HG02852 (cell line): Measurements from ENCODE around the gene SPEG.

Experiments used
- ATAC-seq: cut with Tn5 transposase; IDR thresholded peaks from one replicate; pipeline ENCODE4 v1.9.1; 2021; ENCODE audit warnings: mild to moderate bottlenecking, moderate library complexity; ENCODE audit not compliant: unreplicated experiment

The SPEG gene

DNA sequence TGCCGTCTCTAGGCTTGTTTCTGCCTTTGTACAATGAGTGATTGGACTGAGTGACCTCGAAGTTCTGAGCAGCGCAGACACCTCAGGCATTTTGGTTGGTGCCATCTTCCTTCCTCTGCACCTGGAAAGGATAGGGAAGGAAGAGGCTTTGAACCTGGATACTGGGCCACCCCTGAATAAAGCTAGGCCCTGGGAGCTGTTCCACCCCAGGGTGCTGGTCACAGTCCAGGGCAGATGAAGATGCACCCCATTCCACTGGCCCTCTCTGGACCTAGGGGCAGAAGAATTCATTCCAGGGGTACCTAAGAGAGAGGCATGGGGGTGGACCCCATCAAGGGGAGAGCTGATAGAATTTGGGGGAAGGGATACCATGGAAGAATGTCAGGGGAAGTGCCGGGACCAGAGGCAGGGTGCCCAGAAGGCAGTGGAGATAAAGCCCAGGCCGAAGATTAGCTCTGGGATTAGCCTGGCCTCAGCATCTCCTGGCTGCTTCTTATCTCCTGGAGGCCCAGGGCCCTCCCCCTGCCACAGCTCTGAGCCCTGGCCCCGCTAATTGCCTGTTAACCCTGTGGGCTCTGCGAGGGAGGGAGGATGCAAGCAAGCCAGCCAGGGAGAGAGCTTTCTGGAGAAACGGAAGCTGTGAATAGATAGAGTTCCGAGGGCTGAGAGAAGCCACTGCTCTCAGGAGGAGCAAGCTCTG lies 91.0 kb downstream of the SPEG start:
- no peak for ATAC-seq

DNA sequence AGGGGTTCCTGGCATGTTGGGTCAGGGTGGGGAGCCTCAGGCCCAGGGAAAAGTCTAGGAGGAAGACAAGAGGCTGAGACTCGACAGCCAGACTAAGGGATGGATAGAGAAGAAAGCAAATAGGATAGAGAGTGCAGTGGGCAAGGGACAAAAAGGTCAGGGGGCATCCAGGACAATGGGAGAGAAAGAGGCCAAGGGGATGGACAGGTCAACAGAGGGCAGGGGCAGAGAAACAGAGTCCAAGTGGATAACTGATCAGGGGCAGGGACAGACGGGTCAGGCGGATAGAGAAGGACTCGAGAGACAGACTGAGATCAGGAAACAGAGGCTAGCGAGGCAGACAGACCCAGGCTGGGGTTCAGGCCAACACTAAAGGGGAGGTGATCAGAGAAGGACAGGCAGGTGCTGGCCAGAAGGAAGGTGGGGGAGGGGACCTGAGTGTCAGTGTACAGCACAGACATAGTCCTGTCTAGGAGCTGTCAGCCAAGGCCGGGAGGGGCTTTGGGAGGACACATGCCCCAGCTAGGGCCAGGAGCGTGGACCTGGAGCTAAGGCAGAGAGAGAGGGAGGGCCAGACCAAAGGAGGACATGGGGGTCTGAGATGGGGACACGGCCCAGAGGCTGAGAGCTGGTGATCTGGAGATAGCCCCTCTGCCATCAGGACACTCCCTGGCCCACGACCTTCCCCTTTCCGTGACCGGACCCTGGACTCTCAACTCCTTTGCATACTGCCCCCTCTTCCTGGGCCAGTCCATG lies 91.9 kb downstream of the SPEG start:
- no peak for ATAC-seq

- no peak for ATAC-seq
These were observed 92.4 kb downstream of the SPEG start for GRCh38 chr2:219527076-219527394.

GRCh38 chr2:219527472-219527871 lies 92.8 kb downstream of the SPEG start:
- no peak for ATAC-seq

- peak; percentile 90 for ATAC-seq
These were observed 95.7 kb downstream of the SPEG start for GRCh38 chr2:219530048-219530963.

- no peak for ATAC-seq
These were observed 97.2 kb downstream of the SPEG start for GRCh38 chr2:219531639-219532377.

- no peak for ATAC-seq
These were observed 97.7 kb downstream of the SPEG start for GRCh38 chr2:219532378-219532649.

DNA sequence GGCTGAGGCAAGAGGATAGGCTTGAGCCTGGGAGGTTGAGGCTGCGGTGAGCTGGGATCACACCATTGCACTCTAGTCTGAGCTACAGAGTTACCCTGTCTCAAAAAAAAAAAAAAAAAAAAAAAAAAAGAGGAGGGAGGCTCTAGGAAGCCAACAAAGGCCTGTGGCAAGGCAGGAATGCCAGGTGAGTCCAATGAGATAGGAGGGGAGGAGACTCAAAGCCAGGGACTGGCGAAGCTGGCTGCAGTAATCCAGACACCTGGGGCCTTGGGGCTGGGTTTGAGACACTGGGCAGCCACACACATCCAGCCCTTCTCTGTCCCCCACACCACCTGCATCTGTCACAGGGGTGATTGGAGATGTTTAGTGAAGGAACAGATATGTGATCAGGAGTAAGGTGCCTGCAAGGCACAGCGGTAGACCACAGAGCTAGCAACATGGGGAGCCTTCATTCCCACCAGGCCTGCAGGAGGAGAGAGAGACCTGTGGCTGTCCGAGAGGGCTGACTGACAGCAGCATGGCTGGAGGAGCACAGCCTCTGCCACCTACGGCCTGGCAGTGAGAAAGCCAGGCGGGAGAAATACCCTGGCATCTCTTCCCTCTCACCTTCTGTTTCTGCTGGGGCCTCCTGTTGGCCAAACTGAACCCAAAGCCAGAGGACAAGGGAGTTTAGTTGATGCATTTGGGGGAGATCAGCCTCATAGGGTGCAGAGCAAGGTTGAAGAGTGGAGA lies 99.5 kb downstream of the SPEG start:
- no peak for ATAC-seq

GRCh38 chr2:219536425-219536824 lies 101.8 kb downstream of the SPEG start:
- no peak for ATAC-seq

GRCh38 chr2:219536967-219537366 lies 102.3 kb downstream of the SPEG start:
- no peak for ATAC-seq

DNA sequence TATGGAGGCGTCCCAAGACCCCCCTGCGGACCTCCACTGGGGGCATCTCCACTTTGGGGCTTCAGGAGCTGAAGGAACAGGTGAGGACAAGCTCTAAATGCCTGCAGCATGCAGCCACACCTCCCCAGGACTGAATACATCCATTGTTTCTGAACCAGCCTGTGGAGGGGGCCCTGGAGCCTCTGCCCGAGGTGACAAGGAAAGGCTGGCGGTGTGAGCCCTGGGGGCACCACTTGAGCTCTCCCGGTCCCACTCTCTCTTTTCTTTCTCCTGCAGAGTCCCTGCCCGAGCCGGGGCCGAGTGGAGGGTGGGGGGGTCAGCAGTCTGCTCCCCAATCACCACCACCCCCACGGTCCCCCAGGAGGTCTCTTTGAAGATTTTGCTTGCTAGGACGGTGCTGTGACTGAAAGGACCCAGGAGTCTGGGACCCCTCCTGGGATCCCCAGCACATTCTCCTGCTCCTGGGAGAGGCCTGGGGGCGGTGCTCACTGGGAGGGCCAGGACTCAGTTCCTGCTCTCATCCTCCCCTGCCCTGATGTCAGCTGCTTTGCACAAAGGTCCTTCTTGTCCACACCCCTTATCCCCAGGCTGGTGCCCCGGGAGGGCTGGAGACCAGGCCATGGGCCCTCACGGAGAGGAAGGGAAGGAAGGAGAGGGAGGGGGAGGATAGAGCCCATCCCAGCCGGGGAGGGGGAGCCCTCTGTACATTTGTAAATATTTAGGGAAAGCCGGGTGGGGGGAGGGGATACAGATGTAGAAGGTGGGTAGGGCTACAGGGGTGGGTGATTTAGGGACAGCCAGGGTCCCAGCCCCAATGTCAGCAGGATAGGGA lies 103.2 kb downstream of the SPEG start:
- no peak for ATAC-seq

DNA sequence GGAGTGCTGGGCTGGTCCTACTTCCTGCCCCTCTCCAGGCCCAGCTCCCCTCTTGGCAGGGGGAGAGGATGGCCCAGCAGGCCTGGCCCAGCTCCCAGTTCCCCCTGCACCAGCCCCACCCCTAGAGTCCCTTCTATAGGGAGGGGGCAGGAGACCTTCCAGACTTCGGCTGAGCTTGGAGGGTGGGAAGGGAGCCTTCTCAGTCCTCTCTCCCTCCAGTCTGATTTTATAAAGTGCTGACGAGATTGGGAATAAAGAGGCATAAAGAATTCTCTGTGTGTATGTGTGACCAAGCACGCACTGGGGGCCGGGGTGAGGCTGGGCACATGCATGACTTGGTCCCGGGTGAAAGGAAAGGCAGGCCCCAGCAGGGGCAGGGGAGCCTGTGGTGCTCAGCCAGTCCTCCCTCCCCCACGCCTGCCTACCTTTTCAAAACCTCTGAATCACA lies 103.9 kb downstream of the SPEG start:
- ATAC-seq: no peak

GRCh38 chr2:219538956-219539788 lies 104.5 kb downstream of the SPEG start:
- no peak for ATAC-seq

- ATAC-seq: no peak
These were observed 105.5 kb downstream of the SPEG start for GRCh38 chr2:219539926-219540678.

GRCh38 chr2:219540784-219541504 lies 106.3 kb downstream of the SPEG start:
- no peak for ATAC-seq

DNA sequence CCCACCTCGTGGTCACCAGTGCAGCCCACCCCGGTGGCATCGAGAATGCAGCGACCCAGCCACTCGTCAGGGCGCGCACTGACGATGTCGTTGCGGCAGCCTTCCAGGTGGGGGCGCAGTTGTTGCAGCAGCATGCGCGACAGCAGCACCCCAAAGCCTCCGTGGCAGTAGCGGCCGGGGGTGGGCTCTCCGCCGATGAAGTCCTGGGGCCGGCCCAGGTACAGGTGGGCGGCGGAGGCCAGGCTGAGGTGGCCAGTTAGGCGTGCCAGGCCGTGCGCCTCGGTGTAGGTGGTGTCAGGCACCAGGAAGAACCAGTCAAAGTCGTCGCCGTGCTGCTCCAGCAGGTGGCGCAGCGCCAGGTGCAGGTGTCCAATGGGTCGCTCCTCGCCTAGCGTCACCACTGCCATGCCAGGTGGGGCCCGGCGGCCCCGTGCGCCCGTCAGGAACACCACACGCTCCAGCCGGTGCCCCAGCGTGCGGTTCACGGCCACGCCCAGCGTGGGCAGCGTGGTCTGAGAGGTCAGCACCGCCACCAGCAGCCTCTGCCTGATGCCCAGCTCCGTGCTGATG lies 107.1 kb downstream of the SPEG start:
- ATAC-seq: peak; percentile 44
